ENCODE measurements around the gene DAB1. TPM values are rescaled to one million over a fixed set of nuclear protein-coding genes. Genes with fewer than 3 reads are reported as not detected.

DAB1 gene
- total RNA-seq, 1 experiment from 2014 or later, result not detected

GRCh38 chr1:56979986-56980755 lies 443.7 kb downstream of the DAB1 start:
- no peak for DNase-seq (ENCODE audit: low read depth)

- no peak for DNase-seq (ENCODE audit: low read depth)
Observed at GRCh38 chr1:56978819-56979218, 445.0 kb downstream of the DAB1 start.

GRCh38 chr1:56977910-56978309 lies 445.9 kb downstream of the DAB1 start:
- no peak for DNase-seq (ENCODE audit: low read depth)

GRCh38 chr1:56975446-56975845 lies 448.4 kb downstream of the DAB1 start:
- no peak for DNase-seq (ENCODE audit: low read depth)

- no peak for DNase-seq (ENCODE audit: low read depth)
Observed at GRCh38 chr1:56973923-56974742, 449.7 kb downstream of the DAB1 start.

- DNase-seq (ENCODE audit: low read depth), result no peak
Observed at GRCh38 chr1:56972976-56973375, 450.9 kb downstream of the DAB1 start.

GRCh38 chr1:56970280-56970679 lies 453.6 kb downstream of the DAB1 start:
- no peak for DNase-seq (ENCODE audit: low read depth)

- no peak for DNase-seq (ENCODE audit: low read depth)
Observed at GRCh38 chr1:56968878-56969495, 454.9 kb downstream of the DAB1 start.

- peak; percentile 35 for DNase-seq (ENCODE audit: low read depth)
Observed at GRCh38 chr1:56967900-56968832, 455.7 kb downstream of the DAB1 start.

GRCh38 chr1:56967355-56967754 lies 456.5 kb downstream of the DAB1 start:
- no peak for DNase-seq (ENCODE audit: low read depth)

- no peak for DNase-seq (ENCODE audit: low read depth)
Observed at GRCh38 chr1:56966698-56966999, 457.2 kb downstream of the DAB1 start.

GRCh38 chr1:56965916-56966697 lies 457.8 kb downstream of the DAB1 start, which contains the start of gene C8B:
Gene C8B (minus strand): TSS chr1:56966015. CDS start chr1:56965948, 67 bp downstream.
- no peak for DNase-seq (ENCODE audit: low read depth)

GRCh38 chr1:56965191-56965590 lies 458.7 kb downstream of the DAB1 start:
- DNase-seq (ENCODE audit: low read depth), result no peak

GRCh38 chr1:56964349-56965017 lies 459.4 kb downstream of the DAB1 start:
- no peak for DNase-seq (ENCODE audit: low read depth)

- DNase-seq (ENCODE audit: low read depth), result no peak
Observed at GRCh38 chr1:56963667-56964066, 460.2 kb downstream of the DAB1 start.

GRCh38 chr1:56961426-56961825 lies 462.4 kb downstream of the DAB1 start:
- no peak for DNase-seq (ENCODE audit: low read depth)

GRCh38 chr1:56958526-56958925 lies 465.3 kb downstream of the DAB1 start:
- peak; percentile 34 for DNase-seq (ENCODE audit: low read depth)

GRCh38 chr1:56957931-56958330 lies 465.9 kb downstream of the DAB1 start:
- DNase-seq (ENCODE audit: low read depth), result no peak

GRCh38 chr1:56954664-56955063 lies 469.2 kb downstream of the DAB1 start:
- DNase-seq (ENCODE audit: low read depth), result no peak

GRCh38 chr1:56953386-56953785 lies 470.5 kb downstream of the DAB1 start:
- DNase-seq (ENCODE audit: low read depth), result no peak

All from Daoy (cell line).